AG09309 (cell line): ENCODE data around the gene PARD3.

ENCODE experiments used
- DNase-seq: peaks from one replicate; pipeline ENCODE4 v3.0.0-alpha.2; 2010; ENCODE audit warnings: low read depth
- H3K4me3 ChIP-seq: 2 replicates; pipeline ENCODE4 v1.5.1; 2011; ENCODE audit warnings: mild to moderate bottlenecking, low read depth, low read length, moderate library complexity; ENCODE audit not compliant: control insufficient read depth
- CTCF ChIP-seq: IDR thresholded peaks from 2 replicates; pipeline ENCODE4 v1.5.1; 2011; ENCODE audit warnings: mild to moderate bottlenecking, low read depth, low read length, inconsistent platforms; ENCODE audit not compliant: insufficient read depth, control insufficient read depth; ENCODE audit errors: missing control alignments

PARD3 gene

GRCh38 chr10:34778237-34778636 lies 36.9 kb downstream of the PARD3 start:
- no peak for TF ChIP-seq CTCF
- no peak for DNase-seq
- H3K4me3 ChIP-seq, result no peak overlapping the region

GRCh38 chr10:34776090-34776690 lies 38.9 kb downstream of the PARD3 start:
- H3K4me3 ChIP-seq, result no peak overlapping the region
- no peak for TF ChIP-seq CTCF
- no peak for DNase-seq

GRCh38 chr10:34775044-34775637 lies 40.0 kb downstream of the PARD3 start:
- no peak for DNase-seq
- H3K4me3 ChIP-seq, result no peak overlapping the region
- TF ChIP-seq CTCF, result no peak

GRCh38 chr10:34773636-34774630 lies 41.2 kb downstream of the PARD3 start:
- no peak for TF ChIP-seq CTCF
- no peak for DNase-seq
- no peak overlapping the region for H3K4me3 ChIP-seq

- no peak overlapping the region for H3K4me3 ChIP-seq
- no peak for TF ChIP-seq CTCF
- DNase-seq, result no peak
These were observed 43.6 kb downstream of the PARD3 start for GRCh38 chr10:34771525-34771924.

- DNase-seq, result no peak
- H3K4me3 ChIP-seq, result no peak overlapping the region
- no peak for TF ChIP-seq CTCF
These were observed 44.0 kb downstream of the PARD3 start for GRCh38 chr10:34771106-34771505.
